ENCODE results near the gene GRAMD1B. TPM values are rescaled to one million over a fixed set of nuclear protein-coding genes. Genes with fewer than 3 reads are reported as not detected.

Gene GRAMD1B
- total RNA-seq, 1 experiment from 2014 or later, result 12.7 TPM

DNA sequence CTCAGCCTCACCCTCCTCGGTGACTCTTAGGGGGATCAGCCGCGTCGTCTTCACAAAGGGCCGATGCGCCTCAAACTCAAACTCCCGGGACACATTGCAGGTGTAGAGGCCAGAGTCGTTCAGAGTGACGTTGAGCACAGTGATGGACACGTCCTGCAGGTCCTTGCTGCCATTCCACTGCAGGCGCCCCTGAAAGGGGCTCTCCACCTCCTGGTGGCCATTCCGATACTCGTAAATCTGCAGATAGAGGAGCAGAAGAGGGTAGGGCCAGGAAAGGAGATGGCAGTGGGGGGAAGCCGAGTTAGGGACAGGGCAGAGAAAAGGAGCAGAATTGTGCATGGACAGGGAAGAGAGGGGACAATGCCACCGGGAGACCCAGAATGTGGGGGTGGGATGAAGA is 212.4 kb downstream of the GRAMD1B start:
- Histone ChIP-seq H3K4me1 (ENCODE audit: control insufficient read depth in 1 of 2, insufficient read depth in 2 of 2, low read length in 2 of 2) (peaks cover 0 to 5% of the 10 kb centered on the region in 2 experiments; a peak in 1 of 4 replicates), H3K9me3 (ENCODE audit: control insufficient read depth in 1 of 2, insufficient read depth in 1 of 2, low read depth in 1 of 2, low read length in 2 of 2) (no peaks in the 10 kb centered on the region), H3K9me2 (ENCODE audit: insufficient read depth) (no peaks in the 10 kb centered on the region), H3K27ac (ENCODE audit: low read depth, low read length) (no peak overlapping the region), H3K36me3 (ENCODE audit: control insufficient read depth in 1 of 2, insufficient read depth in 2 of 2, low read length in 2 of 2) (no peaks in the 10 kb centered on the region), H2AFZ (ENCODE audit: low read depth, low read length, poor library complexity, severe bottlenecking) (no peak overlapping the region), H3K4me2 (ENCODE audit: low read length) (no peak overlapping the region), H3K79me2 (ENCODE audit: insufficient read depth, low read length) (no peaks in the 10 kb centered on the region), H4K20me1 (ENCODE audit: insufficient read depth) (no peaks in the 10 kb centered on the region), H3K27me3 (ENCODE audit: insufficient read depth, low read length) (peaks cover 34% of the 10 kb centered on the region), H3K9ac (ENCODE audit: low read length) (no peak overlapping the region), H3K4me3 (replicated peaks in 1 of 2; ENCODE audit: low read depth in 1 of 2, low read length in 2 of 2) (no peak overlapping the region)
- DNase-seq (ENCODE audit: low read depth, low spot score), result no peak
- intact Hi-C loops (cut with micrococcal nuclease), result no loop called here
- RAD21 ChIA-PET (ENCODE audit: low non-redundant PET in 1 of 2, low total read pairs in 2 of 2, uncharacterized antibody in 2 of 2, unreplicated experiment in 2 of 2), result no interaction called here
- POLR2A ChIA-PET, result no interaction called here
- CTCF ChIA-PET, result interaction anchor here (1.5 to 6.5 kb wide), 2 partner anchors 63 to 64 kb away, joined by 3 to 104 read pairs; no protein-coding TSS in a partner anchor
- ATAC-seq, result no peak
- TF ChIP-seq, protein P1, sequence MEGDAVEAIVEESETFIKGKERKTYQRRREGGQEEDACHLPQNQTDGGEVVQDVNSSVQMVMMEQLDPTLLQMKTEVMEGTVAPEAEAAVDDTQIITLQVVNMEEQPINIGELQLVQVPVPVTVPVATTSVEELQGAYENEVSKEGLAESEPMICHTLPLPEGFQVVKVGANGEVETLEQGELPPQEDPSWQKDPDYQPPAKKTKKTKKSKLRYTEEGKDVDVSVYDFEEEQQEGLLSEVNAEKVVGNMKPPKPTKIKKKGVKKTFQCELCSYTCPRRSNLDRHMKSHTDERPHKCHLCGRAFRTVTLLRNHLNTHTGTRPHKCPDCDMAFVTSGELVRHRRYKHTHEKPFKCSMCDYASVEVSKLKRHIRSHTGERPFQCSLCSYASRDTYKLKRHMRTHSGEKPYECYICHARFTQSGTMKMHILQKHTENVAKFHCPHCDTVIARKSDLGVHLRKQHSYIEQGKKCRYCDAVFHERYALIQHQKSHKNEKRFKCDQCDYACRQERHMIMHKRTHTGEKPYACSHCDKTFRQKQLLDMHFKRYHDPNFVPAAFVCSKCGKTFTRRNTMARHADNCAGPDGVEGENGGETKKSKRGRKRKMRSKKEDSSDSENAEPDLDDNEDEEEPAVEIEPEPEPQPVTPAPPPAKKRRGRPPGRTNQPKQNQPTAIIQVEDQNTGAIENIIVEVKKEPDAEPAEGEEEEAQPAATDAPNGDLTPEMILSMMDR (IDR thresholded peaks at IDR 0.05 in 2 of 3, conservative IDR thresholded peaks at IDR 0.05 in 1 of 3; ENCODE audit: borderline replicate concordance in 1 of 3, insufficient read depth in 1 of 3, low read depth in 2 of 3, low read length in 2 of 3), result no peak
- TF ChIP-seq SP1 (IDR thresholded peaks at IDR 0.05; ENCODE audit: low read depth) (no peak), POLR2AphosphoS5 (IDR thresholded peaks at IDR 0.05; ENCODE audit: low read depth, low read length) (no peak), CEBPB (IDR thresholded peaks at IDR 0.05; ENCODE audit: low read depth) (no peak), TCF7L2 (IDR thresholded peaks at IDR 0.05; ENCODE audit: borderline replicate concordance, extremely low read depth, insufficient read depth, insufficient read length) (no peak), FOSL1 (IDR thresholded peaks at IDR 0.05; ENCODE audit: low read depth) (no peak), EGR1 (IDR thresholded peaks at IDR 0.05; ENCODE audit: low read depth) (no peak), JUND (IDR thresholded peaks at IDR 0.05) (no peak), YY1 (IDR thresholded peaks at IDR 0.05; ENCODE audit: extremely low read depth, insufficient replicate concordance, low read depth, low read length) (no peak), RAD21 (IDR thresholded peaks at IDR 0.05; ENCODE audit: low read depth) (no peak), CBX3 (IDR thresholded peaks at IDR 0.05; ENCODE audit: low read depth) (no peak), SIN3A (IDR thresholded peaks at IDR 0.05; ENCODE audit: low read depth) (no peak), ZFX (IDR thresholded peaks at IDR 0.05) (no peak), ZNF274 (IDR thresholded peaks at IDR 0.05; ENCODE audit: low read depth, low read length) (no peak), EZH2phosphoT487 (IDR thresholded peaks at IDR 0.05; ENCODE audit: borderline replicate concordance) (no peak)
- TF ChIP-seq, protein P2, sequence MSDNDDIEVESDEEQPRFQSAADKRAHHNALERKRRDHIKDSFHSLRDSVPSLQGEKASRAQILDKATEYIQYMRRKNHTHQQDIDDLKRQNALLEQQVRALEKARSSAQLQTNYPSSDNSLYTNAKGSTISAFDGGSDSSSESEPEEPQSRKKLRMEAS (IDR thresholded peaks at IDR 0.05), result no peak
- TF ChIP-seq, protein P3, sequence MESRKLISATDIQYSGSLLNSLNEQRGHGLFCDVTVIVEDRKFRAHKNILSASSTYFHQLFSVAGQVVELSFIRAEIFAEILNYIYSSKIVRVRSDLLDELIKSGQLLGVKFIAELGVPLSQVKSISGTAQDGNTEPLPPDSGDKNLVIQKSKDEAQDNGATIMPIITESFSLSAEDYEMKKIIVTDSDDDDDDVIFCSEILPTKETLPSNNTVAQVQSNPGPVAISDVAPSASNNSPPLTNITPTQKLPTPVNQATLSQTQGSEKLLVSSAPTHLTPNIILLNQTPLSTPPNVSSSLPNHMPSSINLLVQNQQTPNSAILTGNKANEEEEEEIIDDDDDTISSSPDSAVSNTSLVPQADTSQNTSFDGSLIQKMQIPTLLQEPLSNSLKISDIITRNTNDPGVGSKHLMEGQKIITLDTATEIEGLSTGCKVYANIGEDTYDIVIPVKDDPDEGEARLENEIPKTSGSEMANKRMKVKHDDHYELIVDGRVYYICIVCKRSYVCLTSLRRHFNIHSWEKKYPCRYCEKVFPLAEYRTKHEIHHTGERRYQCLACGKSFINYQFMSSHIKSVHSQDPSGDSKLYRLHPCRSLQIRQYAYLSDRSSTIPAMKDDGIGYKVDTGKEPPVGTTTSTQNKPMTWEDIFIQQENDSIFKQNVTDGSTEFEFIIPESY (IDR thresholded peaks at IDR 0.05; ENCODE audit: extremely low read depth, insufficient replicate concordance, low read length), result no peak
- TF ChIP-seq, protein P4, sequence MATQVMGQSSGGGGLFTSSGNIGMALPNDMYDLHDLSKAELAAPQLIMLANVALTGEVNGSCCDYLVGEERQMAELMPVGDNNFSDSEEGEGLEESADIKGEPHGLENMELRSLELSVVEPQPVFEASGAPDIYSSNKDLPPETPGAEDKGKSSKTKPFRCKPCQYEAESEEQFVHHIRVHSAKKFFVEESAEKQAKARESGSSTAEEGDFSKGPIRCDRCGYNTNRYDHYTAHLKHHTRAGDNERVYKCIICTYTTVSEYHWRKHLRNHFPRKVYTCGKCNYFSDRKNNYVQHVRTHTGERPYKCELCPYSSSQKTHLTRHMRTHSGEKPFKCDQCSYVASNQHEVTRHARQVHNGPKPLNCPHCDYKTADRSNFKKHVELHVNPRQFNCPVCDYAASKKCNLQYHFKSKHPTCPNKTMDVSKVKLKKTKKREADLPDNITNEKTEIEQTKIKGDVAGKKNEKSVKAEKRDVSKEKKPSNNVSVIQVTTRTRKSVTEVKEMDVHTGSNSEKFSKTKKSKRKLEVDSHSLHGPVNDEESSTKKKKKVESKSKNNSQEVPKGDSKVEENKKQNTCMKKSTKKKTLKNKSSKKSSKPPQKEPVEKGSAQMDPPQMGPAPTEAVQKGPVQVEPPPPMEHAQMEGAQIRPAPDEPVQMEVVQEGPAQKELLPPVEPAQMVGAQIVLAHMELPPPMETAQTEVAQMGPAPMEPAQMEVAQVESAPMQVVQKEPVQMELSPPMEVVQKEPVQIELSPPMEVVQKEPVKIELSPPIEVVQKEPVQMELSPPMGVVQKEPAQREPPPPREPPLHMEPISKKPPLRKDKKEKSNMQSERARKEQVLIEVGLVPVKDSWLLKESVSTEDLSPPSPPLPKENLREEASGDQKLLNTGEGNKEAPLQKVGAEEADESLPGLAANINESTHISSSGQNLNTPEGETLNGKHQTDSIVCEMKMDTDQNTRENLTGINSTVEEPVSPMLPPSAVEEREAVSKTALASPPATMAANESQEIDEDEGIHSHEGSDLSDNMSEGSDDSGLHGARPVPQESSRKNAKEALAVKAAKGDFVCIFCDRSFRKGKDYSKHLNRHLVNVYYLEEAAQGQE (IDR thresholded peaks at IDR 0.05; ENCODE audit: low read depth), result no peak
- TF ChIP-seq, protein P5, sequence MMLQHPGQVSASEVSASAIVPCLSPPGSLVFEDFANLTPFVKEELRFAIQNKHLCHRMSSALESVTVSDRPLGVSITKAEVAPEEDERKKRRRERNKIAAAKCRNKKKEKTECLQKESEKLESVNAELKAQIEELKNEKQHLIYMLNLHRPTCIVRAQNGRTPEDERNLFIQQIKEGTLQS (IDR thresholded peaks at IDR 0.05), result no peak
- no TSS peak for BruUV-seq (replicated peaks)
